UCSD-AML1 (cell line): Measurements from ENCODE around the gene EFEMP1.

Experiments
- DNase-seq: peaks from one replicate; lab custom pipeline; 2025; ENCODE audit not compliant: unreplicated experiment; lab: John Stamatoyannopoulos, UW

Gene EFEMP1

GRCh38 chr2:55899881-55900280, 23.7 kb downstream of the EFEMP1 start:
- no peak for DNase-seq

GRCh38 chr2:55898386-55899040, 25.1 kb downstream of the EFEMP1 start:
- no peak for DNase-seq

- no peak for DNase-seq
These were observed 26.9 kb downstream of the EFEMP1 start for GRCh38 chr2:55896633-55897032.

GRCh38 chr2:55894720-55895119, 28.9 kb downstream of the EFEMP1 start:
- DNase-seq = no peak

- DNase-seq = no peak
These were observed 31.9 kb downstream of the EFEMP1 start for GRCh38 chr2:55891671-55892094.

GRCh38 chr2:55888936-55889335, 34.6 kb downstream of the EFEMP1 start:
- no peak for DNase-seq

GRCh38 chr2:55887901-55888624, 35.5 kb downstream of the EFEMP1 start:
- no peak for DNase-seq

GRCh38 chr2:55887351-55887750, 36.2 kb downstream of the EFEMP1 start:
- no peak for DNase-seq

- DNase-seq = no peak
These were observed 37.7 kb downstream of the EFEMP1 start for GRCh38 chr2:55885944-55886281.

- no peak for DNase-seq
These were observed 38.2 kb downstream of the EFEMP1 start for GRCh38 chr2:55885127-55885943.

- DNase-seq = no peak
These were observed 39.8 kb downstream of the EFEMP1 start for GRCh38 chr2:55883829-55884228.

- no peak for DNase-seq
These were observed 40.2 kb downstream of the EFEMP1 start for GRCh38 chr2:55883357-55883756.

- DNase-seq = no peak
These were observed 40.6 kb downstream of the EFEMP1 start for GRCh38 chr2:55882954-55883353.

GRCh38 chr2:55880416-55881143, 43.0 kb downstream of the EFEMP1 start:
- DNase-seq = no peak

- DNase-seq = no peak
These were observed 43.6 kb downstream of the EFEMP1 start for GRCh38 chr2:55879976-55880375.

- no peak for DNase-seq
These were observed 46.5 kb downstream of the EFEMP1 start for GRCh38 chr2:55877087-55877436.

GRCh38 chr2:55876429-55877086, 47.0 kb downstream of the EFEMP1 start:
- DNase-seq = no peak

- no peak for DNase-seq
These were observed 48.0 kb downstream of the EFEMP1 start for GRCh38 chr2:55875434-55876135.

- DNase-seq = no peak
These were observed 49.2 kb downstream of the EFEMP1 start for GRCh38 chr2:55874338-55874737.

- no peak for DNase-seq
These were observed 51.9 kb downstream of the EFEMP1 start for GRCh38 chr2:55871637-55872036.
